Sigmoid colon (tissue), 4 donors: Measurements from ENCODE around the gene ZNF296.

Experiments
- POLR2A ChIP-seq, 2 donors: fragments of 450-650 bp; IDR thresholded peaks; one replicate each; pipeline ENCODE4 v1.6.1; 2016; ENCODE audit warnings: antibody characterized with exemption in 2 of 2, mild to moderate bottlenecking in 2 of 2, moderate library complexity in 2 of 2
- POLR2AphosphoS5 ChIP-seq, 4 donors: sonication (generic); formaldehyde crosslinking; IDR thresholded peaks; one replicate each; pipeline ENCODE4 v1.6.1; 2017; ENCODE audit warnings: antibody characterized with exemption in 4 of 4
- TF ChIP-seq, protein P1 (sequence below), 4 experiments: fragments of 450-650 bp in 3 of 4; fragments of 200-600 bp in 1 of 4; IDR thresholded peaks; one replicate each; pipeline ENCODE4 v1.5.1; 2016 to 2019; ENCODE audit warnings: antibody characterized with exemption in 4 of 4, mild to moderate bottlenecking in 3 of 4, moderate library complexity in 2 of 4

DNA sequence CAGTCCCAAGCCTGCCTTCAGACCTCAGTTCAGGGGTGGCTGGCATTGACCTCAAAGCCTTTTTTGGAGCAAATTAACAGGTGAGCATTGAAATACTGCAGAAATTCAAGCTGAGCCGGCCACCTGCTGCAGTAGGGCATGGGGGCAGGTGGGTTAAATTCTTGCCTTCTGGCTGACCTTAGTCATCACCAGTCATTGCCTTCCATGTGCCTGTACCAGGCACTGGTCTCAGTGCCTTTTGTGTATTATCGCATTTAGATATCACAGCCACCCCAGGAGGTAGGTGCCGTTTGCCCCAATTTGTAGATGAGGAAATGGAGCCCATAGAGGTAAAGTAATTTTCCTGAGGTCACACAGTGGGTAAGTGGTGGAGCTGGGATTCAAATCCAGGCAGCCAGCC lies 23.9 kb upstream of the ZNF296 start:
- TF ChIP-seq, protein P1, sequence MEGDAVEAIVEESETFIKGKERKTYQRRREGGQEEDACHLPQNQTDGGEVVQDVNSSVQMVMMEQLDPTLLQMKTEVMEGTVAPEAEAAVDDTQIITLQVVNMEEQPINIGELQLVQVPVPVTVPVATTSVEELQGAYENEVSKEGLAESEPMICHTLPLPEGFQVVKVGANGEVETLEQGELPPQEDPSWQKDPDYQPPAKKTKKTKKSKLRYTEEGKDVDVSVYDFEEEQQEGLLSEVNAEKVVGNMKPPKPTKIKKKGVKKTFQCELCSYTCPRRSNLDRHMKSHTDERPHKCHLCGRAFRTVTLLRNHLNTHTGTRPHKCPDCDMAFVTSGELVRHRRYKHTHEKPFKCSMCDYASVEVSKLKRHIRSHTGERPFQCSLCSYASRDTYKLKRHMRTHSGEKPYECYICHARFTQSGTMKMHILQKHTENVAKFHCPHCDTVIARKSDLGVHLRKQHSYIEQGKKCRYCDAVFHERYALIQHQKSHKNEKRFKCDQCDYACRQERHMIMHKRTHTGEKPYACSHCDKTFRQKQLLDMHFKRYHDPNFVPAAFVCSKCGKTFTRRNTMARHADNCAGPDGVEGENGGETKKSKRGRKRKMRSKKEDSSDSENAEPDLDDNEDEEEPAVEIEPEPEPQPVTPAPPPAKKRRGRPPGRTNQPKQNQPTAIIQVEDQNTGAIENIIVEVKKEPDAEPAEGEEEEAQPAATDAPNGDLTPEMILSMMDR (IDR thresholded peaks at IDR 0.05): no peak
- no peak for TF ChIP-seq POLR2A (IDR thresholded peaks at IDR 0.05)
- TF ChIP-seq POLR2AphosphoS5 (IDR thresholded peaks at IDR 0.05): no peak
